GM18520 (cell line): ENCODE results near the gene SKOR1.

ENCODE experiments used
- ATAC-seq: cut with Tn5 transposase; IDR thresholded peaks from one replicate; pipeline ENCODE4 v1.9.1; 2021; ENCODE audit not compliant: unreplicated experiment

Gene SKOR1

GRCh38 chr15:67794832-67795574 lies 30.3 kb upstream of the SKOR1 start:
- no peak for ATAC-seq

GRCh38 chr15:67796196-67797127 lies 28.8 kb upstream of the SKOR1 start:
- no peak for ATAC-seq

GRCh38 chr15:67799801-67800205 lies 25.5 kb upstream of the SKOR1 start:
- no peak for ATAC-seq

- no peak for ATAC-seq
Measured at GRCh38 chr15:67801142-67801541, 24.2 kb upstream of the SKOR1 start.

- no peak for ATAC-seq
Measured at GRCh38 chr15:67801926-67802914, 23.1 kb upstream of the SKOR1 start.

GRCh38 chr15:67803299-67803698 lies 22.0 kb upstream of the SKOR1 start:
- no peak for ATAC-seq

- ATAC-seq = no peak
Measured at GRCh38 chr15:67803996-67804843, 21.1 kb upstream of the SKOR1 start.

- no peak for ATAC-seq
Measured at GRCh38 chr15:67805008-67805665, 20.2 kb upstream of the SKOR1 start.

GRCh38 chr15:67805666-67806516 lies 19.4 kb upstream of the SKOR1 start:
- ATAC-seq = no peak

GRCh38 chr15:67806536-67806935 lies 18.8 kb upstream of the SKOR1 start:
- no peak for ATAC-seq

GRCh38 chr15:67807141-67807540 lies 18.2 kb upstream of the SKOR1 start:
- no peak for ATAC-seq

- no peak for ATAC-seq
Measured at GRCh38 chr15:67807836-67808235, 17.5 kb upstream of the SKOR1 start.

- no peak for ATAC-seq
Measured at GRCh38 chr15:67808821-67809220, 16.5 kb upstream of the SKOR1 start.

GRCh38 chr15:67809441-67809840 lies 15.9 kb upstream of the SKOR1 start:
- ATAC-seq = no peak

GRCh38 chr15:67809866-67810265 lies 15.4 kb upstream of the SKOR1 start:
- no peak for ATAC-seq

GRCh38 chr15:67812241-67812644 lies 13.1 kb upstream of the SKOR1 start:
- no peak for ATAC-seq

GRCh38 chr15:67813104-67813634 lies 12.1 kb upstream of the SKOR1 start:
- no peak for ATAC-seq

- no peak for ATAC-seq
Measured at GRCh38 chr15:67815036-67815592, 10.2 kb upstream of the SKOR1 start.
